GM12872 (cell line): ENCODE data around the gene PIKFYVE.

Source experiments
- CTCF ChIP-seq: IDR thresholded peaks from 3 replicates; pipeline ENCODE4 v1.5.1; 2011; ENCODE audit warnings: low read depth, mild to moderate bottlenecking, low read length, moderate library complexity; ENCODE audit not compliant: insufficient read depth

Gene PIKFYVE

DNA sequence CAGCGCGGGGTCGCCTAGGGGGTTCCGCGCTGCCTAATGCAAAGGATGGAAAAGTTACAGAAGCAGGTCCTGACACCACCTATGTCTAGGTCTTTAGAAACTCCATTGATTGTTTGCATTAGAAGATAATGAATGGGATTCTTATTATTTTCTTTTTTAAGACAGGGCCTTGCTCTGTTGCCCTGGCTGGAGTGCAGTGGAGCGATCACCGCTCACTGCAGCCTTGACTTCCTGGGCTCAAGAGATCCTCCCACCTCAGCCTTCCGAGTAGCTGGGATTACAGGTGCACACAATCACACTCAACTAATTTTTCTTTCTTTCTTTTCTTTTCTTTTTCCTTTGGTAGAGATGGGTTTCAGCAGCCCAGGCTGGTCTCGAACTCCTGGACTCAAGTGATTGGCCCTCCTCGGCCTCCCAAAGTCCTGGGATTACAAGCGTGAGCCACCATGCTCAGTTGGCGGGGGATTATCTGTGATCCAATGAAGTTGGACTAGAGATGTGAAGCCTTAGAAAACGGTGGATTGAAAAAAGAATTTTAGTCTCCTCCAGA lies 10.4 kb upstream of the PIKFYVE start:
- no peak for TF ChIP-seq CTCF

- TF ChIP-seq CTCF, result peak; percentile 15; the same call in 1 of the 3 replicates
Measured at GRCh38 chr2:208256192-208256782, 9.8 kb upstream of the PIKFYVE start.

DNA sequence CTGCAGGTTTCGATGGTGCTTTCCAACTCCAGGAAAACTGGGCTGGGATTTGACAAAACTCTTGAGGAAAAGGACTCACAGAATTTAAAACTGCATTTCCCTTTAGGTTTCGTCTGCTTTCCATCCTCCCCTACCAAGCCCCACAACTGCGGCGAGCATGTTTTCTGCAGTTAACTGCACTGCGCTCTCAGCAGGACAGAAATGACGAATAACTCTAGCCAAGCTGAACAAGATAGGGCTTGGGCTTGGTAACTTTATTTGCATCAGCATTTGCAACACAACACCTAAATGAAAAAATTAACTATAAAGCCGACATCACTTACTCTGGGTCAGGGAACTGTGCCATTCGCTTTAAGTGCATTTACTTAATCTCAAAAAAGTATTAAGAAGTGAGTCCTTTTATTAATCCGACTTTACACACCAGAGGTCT lies 669 bp upstream of the PIKFYVE start:
- no peak for TF ChIP-seq CTCF

- TF ChIP-seq CTCF, result no peak
Measured at GRCh38 chr2:208266553-208266893, 468 bp downstream of the PIKFYVE start.

GRCh38 chr2:208266936-208267335 lies 881 bp downstream of the PIKFYVE start:
- TF ChIP-seq CTCF, result no peak

- TF ChIP-seq CTCF, result no peak
Measured at GRCh38 chr2:208268156-208268952, 2.3 kb downstream of the PIKFYVE start.

DNA sequence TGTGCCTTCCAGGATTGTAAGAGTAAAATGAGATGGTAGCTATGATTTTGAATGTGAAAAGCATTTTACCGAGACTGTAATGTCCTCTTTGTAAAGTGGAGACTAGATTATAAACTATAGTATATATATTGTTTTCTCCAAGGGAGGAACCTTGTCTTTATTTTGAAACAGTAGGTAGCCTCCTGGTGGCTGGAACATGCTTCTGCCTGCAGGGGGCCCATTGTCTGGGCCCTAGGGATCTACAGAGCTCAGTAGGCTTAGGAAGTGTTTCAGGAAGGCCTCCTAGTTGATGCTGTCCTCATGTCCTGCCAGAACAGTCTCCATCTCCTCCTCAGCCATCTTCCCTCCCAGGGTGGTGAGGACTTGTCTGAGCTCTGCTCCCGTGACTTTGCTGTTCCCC lies 3.0 kb downstream of the PIKFYVE start:
- peak; percentile 38; the same call in 1 of the 3 replicates for TF ChIP-seq CTCF
